Activated CD4-positive, alpha-beta T cell treated with anti-CD3 and anti-CD28 coated beads for 1 hour (primary cell): ENCODE measurements around the gene BTBD8.
"Not testable (repeated sequence)": the region's sequence is repeated elsewhere in the genome, so short reads cannot be mapped to it uniquely, and the experiment has no call there.

Experiments
- DNase-seq: peaks from one replicate; pipeline ENCODE4 v3.0.0-alpha.2; 2020

Gene BTBD8

DNA sequence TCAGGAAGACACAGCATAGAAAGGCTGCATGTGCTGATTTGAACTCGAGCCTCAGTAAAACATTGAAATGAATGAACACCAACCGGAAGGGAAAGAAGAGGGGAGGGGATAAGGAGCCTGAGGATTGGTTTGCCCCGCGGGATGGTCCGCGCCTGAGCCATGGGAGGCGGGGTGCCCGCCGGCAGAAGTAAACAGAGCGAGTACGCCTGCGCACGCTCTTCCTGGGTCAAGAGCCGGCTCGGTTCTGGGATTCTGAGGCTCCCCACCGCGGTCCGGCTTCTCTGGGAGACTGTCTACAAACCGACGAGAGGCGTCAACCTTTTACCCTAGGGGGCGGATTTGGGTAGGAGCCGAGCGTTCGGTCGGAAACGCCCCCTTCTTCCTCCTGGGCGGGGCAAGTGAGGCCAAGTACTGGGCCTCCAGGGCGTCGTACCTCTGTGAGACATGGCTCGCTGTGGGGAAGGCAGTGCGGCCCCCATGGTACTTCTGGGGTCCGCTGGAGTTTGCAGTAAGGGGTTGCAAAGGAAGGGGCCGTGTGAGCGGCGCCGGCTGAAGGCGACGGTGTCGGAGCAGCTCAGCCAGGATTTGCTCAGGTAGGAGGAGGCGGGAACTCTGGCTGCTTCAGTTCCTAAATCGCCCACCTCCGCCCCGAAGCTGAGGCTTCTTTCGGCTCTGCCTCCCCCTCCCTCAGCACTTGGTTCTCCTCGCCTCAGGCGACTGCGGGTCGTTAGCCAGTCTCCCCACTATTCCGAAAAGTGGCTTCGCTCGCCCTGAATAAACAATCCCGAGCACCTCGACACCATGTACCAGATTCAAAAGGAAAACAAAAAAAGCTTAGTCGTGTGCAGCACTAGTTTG lies at the start of gene BTBD8:
BTBD8 (plus strand) TSS at position 218 of the 858 bp plus-strand sequence; CDS start at position 445, 227 bp downstream.
- DNase-seq = peak; percentile 77

DNA sequence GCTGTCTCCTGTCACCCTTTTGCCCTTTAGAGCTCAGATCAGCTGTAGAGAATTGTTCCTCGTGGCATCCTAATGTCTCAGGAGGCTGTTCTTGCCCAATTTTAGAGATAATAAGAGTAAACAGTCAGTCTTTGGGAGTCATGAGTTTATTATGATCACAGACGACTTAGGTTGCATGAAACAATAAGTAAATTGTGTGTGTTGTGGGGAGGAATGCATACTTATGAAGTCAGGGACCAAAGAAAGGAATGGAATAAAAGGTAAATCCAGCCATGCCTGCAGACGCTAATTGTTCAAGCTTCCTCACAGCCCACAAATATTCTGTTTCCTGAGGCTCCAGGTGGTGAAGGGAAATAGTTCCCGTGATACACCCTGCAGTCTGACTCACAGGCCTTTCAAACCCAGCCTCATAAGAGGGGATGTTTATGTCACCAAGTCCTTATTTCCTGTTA lies 49.5 kb upstream of the BTBD8 start:
- no peak for DNase-seq

DNA sequence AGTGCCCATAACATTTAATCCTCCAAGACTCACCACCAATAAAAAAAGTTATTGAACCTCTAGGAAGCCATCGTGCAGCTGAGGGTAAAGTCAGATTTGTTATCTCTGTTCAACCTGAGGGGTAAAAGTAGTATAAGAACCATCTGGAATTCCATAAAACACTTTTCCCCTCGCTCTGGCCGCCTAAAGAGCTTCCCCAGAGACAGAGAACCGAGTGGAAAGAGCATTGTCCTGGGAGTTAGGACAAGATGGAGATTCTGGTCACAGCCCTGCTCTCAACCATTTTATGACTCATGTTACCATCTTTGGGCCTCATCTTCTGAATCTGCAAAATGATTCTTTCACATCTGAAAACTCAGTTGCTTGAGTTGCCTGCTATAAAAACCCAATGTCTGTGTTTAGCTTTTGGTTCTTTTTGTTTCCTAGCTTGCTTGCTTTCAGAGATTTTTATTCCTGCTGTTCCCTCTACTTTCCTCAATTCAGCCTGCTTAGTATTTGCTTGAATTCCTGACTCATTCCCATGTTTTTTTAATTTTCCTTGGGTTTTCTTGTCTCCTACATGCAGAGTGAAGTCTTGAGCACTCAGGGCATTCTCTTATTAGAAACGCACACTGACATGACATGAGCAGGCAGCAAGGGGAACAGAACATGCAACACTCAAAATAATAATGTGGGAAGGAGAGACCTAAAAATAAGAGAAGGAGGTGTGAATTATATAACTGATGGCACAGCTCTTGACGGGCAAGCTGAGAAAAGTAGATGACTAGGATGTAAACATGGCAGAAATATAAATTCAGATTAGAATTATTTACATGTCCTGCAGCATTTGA lies 48.6 kb upstream of the BTBD8 start:
- DNase-seq = no peak

DNA sequence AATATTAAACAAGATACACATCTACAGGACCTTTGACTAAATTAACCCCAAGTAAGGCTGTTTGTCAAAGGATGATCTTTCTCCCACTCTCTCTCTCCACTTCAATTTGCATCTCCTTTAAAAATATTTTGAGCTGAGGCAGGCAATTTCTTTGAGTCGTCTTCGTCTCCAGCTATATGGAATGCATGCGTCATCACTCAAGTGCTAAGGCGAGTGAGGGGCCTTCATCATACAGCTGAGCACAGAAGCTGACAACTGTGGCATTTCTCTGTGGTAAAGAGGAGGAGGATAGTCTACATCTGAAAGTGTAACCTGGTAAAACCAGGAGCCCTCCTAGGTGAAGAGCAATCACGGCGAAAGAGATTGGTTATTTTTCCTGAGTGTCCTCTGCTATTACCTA lies 42.7 kb upstream of the BTBD8 start:
- no peak for DNase-seq

DNA sequence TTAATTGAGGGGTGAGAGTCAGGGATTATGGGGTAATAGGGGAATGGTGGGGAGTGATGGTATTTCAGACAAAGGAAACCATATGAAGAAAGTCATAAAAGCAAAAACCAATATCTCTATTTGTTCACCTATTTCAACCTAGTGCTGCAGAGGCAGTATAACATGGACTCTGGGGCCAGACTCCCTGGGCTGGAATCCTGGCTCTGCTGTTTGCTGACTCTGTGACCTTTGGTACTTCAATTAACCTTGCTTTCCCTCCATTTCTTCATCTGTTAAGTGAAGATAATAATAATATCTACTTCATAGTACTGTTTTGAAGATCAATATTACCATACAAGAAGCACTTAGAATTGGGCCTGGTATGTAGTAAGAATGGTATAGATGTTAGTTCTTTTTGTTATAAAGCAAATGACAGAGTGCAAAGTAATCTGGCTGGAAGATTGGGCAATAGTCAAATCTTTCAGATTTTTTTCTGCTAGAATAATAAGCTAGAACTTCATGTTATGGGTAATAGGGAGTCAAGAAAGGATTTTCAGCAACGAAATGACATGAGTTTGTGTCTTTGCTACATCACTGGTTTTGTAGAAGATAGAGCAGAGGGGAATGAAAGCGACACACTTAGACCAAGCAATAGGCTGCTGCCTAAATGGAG lies 41.3 kb upstream of the BTBD8 start:
- no peak for DNase-seq

DNA sequence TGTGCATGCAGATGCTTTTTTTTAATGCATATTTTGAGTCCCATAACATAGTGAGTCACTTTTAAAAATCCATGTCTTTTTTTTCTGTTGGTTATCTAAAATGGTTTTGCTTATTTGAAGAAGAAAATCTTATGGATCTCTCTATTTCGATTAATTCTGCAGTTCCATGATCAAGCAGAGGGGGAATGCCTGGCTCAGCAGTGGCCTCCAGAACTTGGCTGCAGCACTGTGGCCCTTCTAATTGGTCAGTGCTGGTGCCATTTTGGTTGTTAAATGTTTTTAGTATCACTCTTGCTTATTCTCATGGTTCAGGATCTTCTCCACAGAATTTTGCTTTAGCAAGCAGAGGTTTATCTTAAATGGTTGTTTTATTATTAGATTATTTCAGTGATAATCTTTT lies 39.2 kb upstream of the BTBD8 start:
- no peak for DNase-seq

DNA sequence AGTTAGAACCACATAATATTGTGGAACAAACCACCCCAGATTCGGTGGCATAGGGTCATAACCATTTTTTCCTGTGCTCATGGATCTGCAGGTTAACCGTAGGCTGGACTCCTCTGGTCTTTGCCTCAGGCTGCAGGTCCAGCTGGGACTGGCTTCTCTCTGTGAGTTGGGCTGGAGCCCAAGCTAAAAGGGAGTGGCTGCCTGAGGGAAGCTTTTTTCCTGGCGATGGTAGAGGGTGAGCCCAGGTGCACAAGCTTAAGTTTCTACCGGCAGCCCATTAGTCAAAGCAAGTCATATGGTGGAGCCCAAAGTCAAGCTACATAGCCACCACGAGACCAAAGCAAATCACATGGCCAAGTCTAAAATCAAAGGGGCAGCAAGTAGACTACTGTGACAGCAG lies 36.5 kb upstream of the BTBD8 start:
- DNase-seq = no peak

DNA sequence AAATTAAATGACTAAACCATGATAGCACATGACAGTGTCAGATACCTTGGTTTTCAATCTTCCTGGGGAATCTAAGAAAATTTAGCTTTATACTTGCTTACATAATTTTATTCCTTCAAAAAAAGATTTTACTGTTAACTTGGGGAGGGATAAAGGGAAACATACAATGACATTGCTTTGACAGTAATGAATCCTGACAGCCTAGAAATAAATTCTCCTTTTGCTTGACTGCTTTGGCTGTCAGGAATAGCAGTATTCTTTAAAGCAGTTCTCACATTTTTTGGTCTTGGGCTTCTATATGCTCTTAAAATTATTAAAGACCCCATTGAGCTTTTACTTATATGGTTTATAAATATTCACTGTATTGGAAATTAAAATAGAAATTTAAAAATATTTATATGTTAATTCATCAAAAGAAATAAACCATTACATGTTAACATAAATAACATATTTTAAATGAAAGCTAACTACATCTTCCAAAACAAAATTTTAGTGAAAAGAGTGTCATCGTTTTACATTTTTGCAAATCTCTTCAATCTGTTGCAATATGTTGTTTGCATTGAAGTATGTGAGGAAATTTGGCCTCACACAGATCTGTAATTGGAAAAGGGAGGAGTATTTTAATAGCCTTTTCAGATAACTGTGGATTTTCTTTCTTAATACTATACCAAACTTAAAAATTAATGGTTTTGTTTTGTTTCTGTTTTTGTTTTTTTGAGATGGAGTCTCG lies 34.2 kb upstream of the BTBD8 start:
- no peak for DNase-seq

DNA sequence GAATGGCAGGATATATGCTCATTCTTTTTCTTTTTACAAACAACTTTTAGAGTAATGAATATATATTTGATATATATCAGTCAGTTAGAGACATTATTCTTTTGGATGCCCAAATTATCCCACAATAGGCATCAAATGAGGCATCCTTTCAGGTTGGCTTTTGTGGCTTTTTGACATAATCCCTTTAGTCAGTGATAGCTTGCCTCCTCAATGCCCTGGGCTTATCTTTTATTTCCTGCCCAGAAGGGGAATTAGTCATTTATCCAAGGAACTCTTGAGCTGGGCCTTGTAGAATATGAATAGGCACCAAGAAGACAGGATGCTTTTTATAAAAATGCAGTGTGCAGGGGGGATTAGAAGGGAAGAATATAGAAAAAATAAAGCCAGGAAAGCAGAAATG lies 28.2 kb upstream of the BTBD8 start:
- no peak for DNase-seq

DNA sequence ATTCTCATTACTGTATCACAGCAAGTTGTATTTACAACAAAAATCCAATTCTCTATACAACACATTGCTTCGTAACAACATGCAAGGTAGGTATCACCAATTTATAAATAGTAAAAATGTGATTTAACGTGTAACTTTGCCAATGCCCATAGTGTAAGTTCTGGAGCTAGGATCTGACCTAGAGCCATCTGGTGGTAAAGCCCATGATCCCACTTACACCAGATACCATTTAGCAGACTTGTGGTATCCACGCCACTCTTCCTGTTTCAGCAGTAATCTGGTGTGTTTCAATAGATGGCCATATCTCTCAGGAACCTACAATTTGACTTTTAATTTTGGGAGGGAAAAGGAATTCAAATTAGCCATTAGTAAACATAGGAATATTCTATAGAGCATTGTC lies 15.1 kb upstream of the BTBD8 start:
- no peak for DNase-seq

DNA sequence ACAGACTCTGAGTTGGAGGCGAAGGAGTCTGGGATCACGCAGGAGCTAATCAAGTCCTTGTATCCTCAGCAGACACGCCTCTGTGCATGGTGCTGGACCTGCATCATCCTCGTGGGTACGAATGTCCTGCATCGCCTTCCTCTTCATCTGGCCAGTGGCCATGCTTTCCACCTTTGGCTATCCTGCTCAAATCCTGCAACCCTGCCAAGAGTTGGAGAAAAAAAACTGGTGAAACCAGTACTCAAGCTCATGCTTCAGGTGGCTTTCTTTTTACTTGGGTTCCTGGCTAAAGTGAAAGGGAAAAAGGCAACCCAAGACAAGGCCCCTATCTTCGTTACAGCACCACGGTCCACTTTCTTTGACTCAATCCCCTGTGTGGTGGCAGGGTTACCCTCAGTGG lies 13.8 kb upstream of the BTBD8 start:
- no peak for DNase-seq

DNA sequence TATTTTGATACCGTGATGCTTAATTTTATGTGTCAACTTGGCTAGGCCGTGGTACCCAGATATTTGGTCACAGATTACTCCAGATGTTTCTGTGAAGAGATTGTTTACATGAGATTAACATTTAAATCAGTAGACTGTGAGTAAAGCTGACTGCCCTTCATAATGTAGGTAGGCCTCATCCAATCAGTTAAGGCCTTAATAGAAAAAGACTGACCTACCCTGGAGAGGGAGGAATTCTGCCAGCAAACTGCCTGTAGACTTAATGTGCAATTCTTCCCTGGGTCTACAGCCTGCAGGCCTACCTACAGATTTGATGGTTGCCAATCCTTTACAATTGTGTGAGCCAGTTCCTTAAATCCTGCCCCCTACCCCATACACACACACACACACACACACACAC lies 9.3 kb upstream of the BTBD8 start:
- no peak for DNase-seq

DNA sequence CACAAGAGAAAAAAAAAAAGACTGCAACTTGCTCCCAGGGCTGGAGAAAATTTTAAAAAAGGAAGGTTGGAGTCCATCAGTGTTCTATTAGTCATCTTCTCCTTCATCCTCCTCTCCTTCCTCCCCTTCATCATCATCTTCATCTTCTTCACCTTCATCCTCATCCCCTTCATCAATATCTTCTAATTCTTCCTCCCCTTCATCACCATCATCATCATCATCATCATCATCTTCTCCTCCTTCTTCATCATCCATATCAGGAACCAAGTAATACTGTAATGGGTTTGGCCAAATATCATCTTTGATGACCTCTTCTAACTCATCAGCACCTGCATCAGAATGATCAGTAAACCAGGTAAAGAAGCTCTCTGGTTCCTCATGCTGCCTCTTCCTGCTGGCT lies 5.7 kb upstream of the BTBD8 start:
- DNase-seq = not testable (repeated sequence)

DNA sequence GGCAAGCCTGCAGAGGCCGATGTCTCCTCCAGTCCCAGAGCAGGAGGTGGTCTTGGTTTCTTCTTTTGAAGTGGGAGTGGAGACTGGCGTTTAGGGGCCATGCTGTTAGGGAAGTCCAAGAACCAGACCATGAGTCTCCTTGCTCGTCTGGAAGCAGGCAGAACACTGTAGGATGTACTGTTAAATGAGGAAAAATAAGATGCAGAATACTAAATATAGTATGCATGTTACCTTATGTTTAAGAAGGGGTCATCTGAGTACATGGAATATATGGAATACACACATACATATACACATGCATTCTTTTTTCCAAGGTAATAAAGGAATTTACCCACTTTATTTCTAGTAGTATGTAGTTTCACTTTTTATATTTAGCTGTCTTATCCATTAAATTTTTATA lies 4.8 kb upstream of the BTBD8 start, which contains the start of gene SETSIP:
SETSIP (minus strand) TSS at position 101 of the 400 bp plus-strand sequence; CDS start at position 101, 0 bp downstream.
- DNase-seq = no peak

DNA sequence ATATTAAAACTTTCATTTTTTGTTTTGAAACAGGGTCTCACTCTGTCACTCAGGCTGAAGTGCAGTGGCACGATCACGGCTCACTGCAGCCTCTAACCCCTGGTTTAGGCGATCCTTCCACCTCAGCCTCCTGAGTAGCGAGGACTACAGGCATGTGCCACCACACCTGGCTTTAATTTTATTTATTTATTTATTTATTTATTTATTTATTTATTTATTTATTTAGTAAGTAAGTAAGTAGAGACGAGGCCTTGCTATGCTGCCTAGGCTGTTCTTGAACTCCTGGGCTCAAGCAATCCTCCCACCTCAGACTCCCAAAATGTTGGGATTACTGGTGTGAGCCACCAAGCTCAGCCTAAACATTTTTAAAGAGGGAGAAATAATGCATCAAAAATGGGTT lies 3.8 kb upstream of the BTBD8 start:
- DNase-seq = no peak

DNA sequence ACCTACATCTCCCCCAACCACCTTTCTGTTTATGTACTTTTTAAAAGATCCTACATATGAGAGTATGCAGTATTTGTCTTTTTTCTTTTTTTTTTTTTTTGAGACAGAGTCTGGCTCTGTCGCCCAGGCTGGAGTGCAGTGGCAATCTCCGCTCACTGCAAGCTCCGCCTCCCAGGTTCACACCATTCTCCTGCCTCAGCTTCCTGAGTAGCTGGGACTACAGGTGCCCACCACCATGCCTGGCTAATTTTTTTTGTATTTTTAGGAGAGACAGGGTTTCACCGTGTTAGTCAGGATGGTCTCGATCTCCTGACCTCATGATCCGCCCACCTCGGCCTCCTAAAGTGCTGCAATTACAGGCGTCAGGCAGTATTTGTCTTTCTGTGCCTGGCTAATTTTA lies 2.1 kb upstream of the BTBD8 start:
- DNase-seq = not testable (repeated sequence)

DNA sequence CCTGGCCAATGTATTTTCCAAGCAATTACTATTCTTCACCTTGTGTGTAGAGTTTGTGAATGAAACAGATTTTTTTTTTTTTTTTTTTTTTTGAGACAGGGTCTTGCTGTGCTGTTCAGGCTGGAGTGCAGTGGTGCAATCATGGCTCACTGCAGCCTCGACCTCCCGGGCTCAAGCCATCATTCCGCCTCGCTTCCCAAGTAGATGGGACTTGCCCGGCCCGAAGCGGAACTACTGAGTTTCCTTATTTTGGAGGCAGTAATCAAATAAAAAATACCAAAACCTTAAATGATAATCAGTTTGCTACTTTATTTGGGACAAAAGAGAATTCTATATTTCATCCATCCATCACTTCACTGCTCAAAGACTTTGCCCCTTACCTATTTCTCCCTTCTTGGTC lies 704 bp upstream of the BTBD8 start:
- no peak for DNase-seq

DNA sequence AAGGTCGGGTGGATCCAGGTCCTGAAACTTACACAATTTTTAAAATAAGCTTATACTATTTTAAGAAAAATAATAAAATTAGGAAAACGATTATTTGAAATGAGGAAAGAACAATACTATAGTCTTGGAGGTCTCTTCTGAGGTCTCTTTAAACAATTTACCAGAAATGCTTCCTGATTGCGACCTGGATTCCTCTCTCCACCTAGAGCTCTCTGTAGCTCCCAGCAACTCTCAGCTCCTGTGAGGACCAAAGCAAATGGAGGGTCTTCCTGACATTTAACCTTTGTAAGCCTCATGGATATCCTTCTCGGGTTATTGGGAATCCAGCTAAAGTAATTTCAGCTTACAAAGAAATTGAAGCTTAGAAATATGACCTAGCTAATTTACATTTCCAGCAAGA lies 886 bp downstream of the BTBD8 start:
- no peak for DNase-seq

DNA sequence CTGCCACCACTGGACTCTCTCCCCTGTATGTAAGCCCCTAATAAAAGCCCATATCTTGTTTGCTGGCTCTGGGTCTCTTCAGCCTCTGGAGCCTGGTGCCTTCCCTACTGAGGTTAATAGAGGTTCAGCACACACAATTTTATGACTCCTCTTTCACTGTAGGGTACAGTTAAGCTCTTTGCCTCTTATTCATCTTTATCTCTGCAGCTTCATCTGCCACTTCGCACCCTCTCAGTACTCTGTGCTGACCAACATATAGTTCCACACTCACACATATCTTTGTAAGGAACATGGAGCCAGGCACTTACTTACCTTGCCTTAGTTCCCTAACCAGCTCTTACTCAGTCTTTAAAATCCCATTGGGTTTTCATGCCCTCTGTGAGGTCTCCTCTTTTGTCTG lies 4.5 kb downstream of the BTBD8 start:
- no peak for DNase-seq

DNA sequence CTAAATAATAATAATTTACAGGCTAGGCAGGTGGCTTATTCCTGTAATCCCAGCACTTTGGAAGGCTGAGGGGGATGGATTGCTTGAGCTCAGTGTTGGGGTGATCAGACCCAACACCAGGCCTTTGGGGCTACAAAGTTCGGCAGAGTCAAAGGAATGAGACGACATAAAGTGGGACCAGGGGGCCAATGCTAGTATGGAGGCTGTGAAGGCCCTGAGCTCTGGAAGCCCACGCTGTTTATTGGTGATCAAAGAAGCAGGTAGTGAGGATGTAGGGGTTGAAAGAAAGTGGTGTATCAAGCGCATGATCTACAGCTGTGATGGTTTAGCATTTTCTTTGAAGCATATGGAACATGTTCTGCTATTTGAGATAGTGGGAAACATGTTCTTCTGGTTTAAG lies 5.6 kb downstream of the BTBD8 start:
- DNase-seq = no peak

DNA sequence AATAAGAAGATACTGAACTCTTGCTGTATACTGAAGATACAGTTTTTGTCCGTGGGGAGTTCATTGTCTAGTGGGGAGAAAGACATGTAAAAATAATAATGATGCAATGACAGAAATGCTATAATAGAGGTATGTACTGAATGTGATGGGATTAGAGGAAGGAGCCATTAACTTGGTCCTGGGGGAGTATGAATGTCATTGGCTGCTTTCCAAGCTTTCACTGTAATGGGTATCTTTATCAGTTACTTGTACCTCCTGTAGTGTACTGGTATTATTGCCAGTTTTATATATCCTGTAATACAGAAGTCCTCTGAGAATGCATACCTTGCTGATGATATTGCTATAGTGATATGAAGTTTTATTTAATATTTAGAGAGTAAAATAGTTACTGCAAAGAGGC lies 7.4 kb downstream of the BTBD8 start:
- no peak for DNase-seq

DNA sequence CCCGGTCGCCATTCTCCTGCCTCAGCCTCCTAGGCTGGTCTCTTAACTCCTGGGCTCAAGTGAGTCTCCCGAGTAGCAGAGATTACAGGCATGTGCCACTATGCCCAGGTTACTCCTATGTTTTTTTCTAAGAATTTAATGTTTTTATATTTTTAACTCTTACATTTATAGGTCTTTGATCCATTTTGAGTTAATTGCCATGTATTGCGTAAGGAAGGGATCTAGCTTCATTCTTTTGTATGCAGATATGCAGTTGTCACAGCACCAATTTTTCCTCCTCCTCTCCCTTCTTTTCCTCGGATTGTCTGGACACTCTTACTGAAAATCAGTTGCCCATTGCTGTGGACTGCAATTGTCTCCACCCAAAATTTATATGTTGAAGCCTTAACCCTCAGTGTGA lies 11.5 kb downstream of the BTBD8 start:
- DNase-seq = no peak

DNA sequence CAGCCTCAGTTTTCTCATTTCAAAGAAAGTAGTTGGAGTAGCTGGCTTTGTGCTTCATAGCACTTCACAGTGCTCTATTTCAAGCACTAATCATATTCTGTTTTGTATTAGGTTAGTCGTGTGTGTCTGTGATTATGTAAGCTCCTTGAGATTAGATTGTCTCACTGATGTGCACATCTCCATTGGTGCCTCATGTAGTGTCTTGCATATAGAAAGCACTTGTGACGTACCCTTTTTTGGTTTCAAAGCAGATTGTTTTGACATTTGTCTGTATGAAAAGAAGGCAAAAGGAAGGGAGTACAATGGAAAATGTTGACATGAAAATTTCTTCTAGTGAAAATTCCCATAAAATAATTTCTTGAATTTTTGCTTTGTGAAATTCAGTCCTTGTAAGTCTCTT lies 13.9 kb downstream of the BTBD8 start:
- DNase-seq = no peak
